Right lobe of liver (tissue), 6 donors: ENCODE results near the gene PAFAH1B2. TPM values are rescaled to one million over a fixed set of nuclear protein-coding genes. Genes with fewer than 3 reads are reported as not detected.
A peak's percentile ranks its signal among the peaks of the same experiment; 100 is the strongest.

Experiments used
- ATAC-seq, 4 donors: fragments of 200-7000 bp; cut with Tn5 transposase; one replicate each; pipeline ENCODE4 v1.9.1; 2020; ENCODE audit warnings: mild to moderate bottlenecking in 4 of 4, moderate library complexity in 4 of 4
- DNase-seq, 3 donors: peaks; one replicate each; pipeline ENCODE4 v3.0.0-alpha.2; 2020
- H3K27ac ChIP-seq, 3 donors: fragments of 200-600 bp; one replicate each; pipeline ENCODE4 v1.8.0; 2022
- H3K27me3 ChIP-seq, 2 donors: fragments of 200-600 bp; one replicate each; pipeline ENCODE4 v1.8.0; 2022
- H3K36me3 ChIP-seq, 4 donors: fragments of 200-600 bp; sonication (generic) in 1 of 4; one replicate each; pipeline versions ENCODE4 v1.5.1 to v1.8.0; 2017 to 2022; ENCODE audit warnings: control low read depth in 1 of 4
- H3K4me1 ChIP-seq, 4 donors: fragments of 200-600 bp; sonication (generic) in 1 of 4; one replicate each; pipeline versions ENCODE4 v1.5.1 to v1.8.0; 2017 to 2022; ENCODE audit warnings: control low read depth in 1 of 4
- H3K4me3 ChIP-seq, 3 donors: fragments of 200-600 bp; one replicate each; pipeline ENCODE4 v1.8.0; 2022
- H3K9me3 ChIP-seq, 4 donors: fragments of 200-600 bp; sonication (generic) in 1 of 4; one replicate each; pipeline versions ENCODE4 v1.5.1 to v1.8.0; 2017 to 2022; ENCODE audit warnings: control low read depth in 1 of 4
- CTCF ChIP-seq, 4 donors: fragments of 200-600 bp in 3 of 4; fragments of 450-650 bp in 1 of 4; IDR thresholded peaks; one replicate each; pipeline versions ENCODE4 v1.5.1 to v1.8.0; 2016 to 2022; ENCODE audit warnings: antibody characterized with exemption in 4 of 4, mild to moderate bottlenecking in 2 of 4
- POLR2A ChIP-seq: fragments of 450-650 bp; IDR thresholded peaks from one replicate; pipeline ENCODE4 v1.6.1; 2017; ENCODE audit warnings: antibody characterized with exemption, mild to moderate bottlenecking
- WGBS: methylation state at CpG from one replicate; pipeline ENCODE4 v1.1.6; 2018; ENCODE audit warnings: low coverage, low lambda C conversion rate; ENCODE audit not compliant: insufficient coverage; ENCODE audit errors: missing lambda C conversion rate; 5-methylcytosine and 5-hydroxymethylcytosine counted together
- intact Hi-C, 2 donors: fragments of 100-400 bp; cut with DNase I; formaldehyde crosslinking; loops; one replicate each; pipeline versions ENCODE4 v1.11.2 to v1.14.1; 2022
- total RNA-seq, 6 experiments: library from RNA; depleted of rRNA in 2 of 6; stranded (reverse); fragments of >200 nt in 2 of 6; fragmentation: NEBNext Ultra II Directional in 3 of 6; extraction: Animal tissue kit (Norgen Biotek cat#: 25700) in 3 of 6; gene quantifications; one replicate each; pipeline versions ENCODE4 v1.1.0 to v1.2.4, GENCODE V29; 2016 to 2023
- donor health status: DM: no; HTN: yes; CAD: no.
- donor health status: DM: no; HTN: no; CAD: no.
- donor health status: DM: no; HTN: no; CAD: no.
- donor health status: DM: no; HTN: yes; CAD: no.
- donor health status: DM: no; HTN: yes; CAD: no.

PAFAH1B2 gene
- total RNA-seq, 6 experiments from 2014 or later: 22.2 to 39.1 (median 29.3) TPM

- ATAC-seq: no peak
- DNase-seq: peak in 1 of 3 donors; percentile 46
- intact Hi-C loops: no loop called here
- TF ChIP-seq CTCF (IDR thresholded peaks at IDR 0.05) (no peak), POLR2A (no peak)
- Histone ChIP-seq H3K27me3 (no peaks in the 10 kb centered on the region), H3K4me3 (no peak overlapping the region), H3K4me1 (no peaks in the 10 kb centered on the region), H3K27ac (no peak overlapping the region), H3K9me3 (no peaks in the 10 kb centered on the region), H3K36me3 (peaks cover 0 to 69% (median 25%) of the 10 kb centered on the region in 4 donors)
- WGBS: 80% methylated on average over 3 of the region's 17 CpGs
Observed at GRCh38 chr11:117192401-117192875, 48.4 kb downstream of the PAFAH1B2 start.

DNA sequence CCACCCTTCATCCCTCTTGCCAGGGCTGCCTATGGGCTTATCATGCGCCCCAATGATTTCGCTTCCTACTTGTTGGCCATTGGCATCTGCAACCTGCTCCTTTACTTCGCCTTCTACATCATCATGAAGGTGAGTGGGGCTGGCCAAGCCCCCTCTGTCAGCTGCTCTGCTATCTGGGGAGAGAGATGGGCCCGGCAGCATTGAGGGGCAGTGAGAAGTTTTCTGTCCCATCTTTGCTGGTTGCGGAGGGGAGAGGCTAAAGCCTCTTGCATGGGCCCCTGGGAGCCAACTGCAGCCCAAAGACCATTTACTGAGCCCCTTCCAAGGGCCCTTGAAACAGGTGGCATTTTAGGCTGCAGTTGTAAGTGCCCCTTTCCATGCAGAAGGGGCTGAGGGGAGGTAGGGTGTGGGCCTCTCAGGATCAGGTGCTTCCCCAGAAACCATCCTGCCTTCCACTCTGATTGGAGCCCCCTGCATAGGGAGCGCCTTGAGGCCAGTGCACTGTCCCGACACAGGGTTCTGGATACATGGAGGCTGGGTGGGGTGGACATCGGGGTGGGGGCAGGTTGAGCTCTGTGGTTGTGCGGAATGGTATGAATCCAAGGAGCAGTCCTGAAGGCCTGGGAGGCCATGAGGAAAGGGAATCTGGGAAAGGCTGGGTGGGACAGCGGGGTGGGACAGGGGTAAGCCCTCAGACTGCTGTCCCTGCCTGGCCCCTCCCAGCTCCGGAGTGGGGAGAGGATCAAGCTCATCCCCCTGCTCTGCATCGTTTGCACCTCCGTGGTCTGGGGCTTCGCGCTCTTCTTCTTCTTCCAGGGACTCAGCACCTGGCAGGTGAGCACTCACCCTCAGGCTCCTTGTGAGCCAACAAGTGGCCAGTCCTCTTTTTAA is 49.3 kb downstream of the PAFAH1B2 start:
- no peak overlapping the region for H3K4me3 ChIP-seq
- H3K27ac ChIP-seq: no peak overlapping the region
- peaks cover 0 to 64% (median 23%) of the 10 kb centered on the region in 4 donors for H3K36me3 ChIP-seq
- intact Hi-C loops: no loop called here
- H3K27me3 ChIP-seq: no peaks in the 10 kb centered on the region
- 88% methylated on average over 6 of the region's 15 CpGs for WGBS
- H3K4me1 ChIP-seq: no peaks in the 10 kb centered on the region
- TF ChIP-seq CTCF (IDR thresholded peaks at IDR 0.05) (no peak), POLR2A (no peak)
- no peaks in the 10 kb centered on the region for H3K9me3 ChIP-seq
- ATAC-seq (no peak), DNase-seq (peak in 1 of 3 donors; percentile 39)

DNA sequence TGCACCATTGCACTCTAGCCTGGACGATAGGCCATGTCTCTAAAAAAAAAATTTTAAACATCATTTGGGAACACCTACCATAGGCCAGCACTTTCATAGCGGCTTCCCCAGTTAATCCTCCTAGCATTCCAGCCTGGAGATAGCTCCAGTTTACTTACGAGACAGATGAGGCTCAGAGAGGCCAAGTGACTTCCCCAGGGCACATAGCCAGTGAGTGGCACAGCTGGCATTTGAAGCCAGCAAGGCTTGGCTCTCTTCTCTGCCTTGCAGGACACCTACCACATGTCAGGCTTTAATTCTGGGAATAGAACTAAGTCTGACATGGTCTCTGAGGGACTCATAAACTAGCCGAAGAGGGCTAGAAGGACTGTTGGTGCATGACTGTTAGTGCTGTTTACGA is 50.2 kb downstream of the PAFAH1B2 start:
- Histone ChIP-seq H3K4me1 (no peaks in the 10 kb centered on the region), H3K9me3 (no peaks in the 10 kb centered on the region), H3K4me3 (no peak overlapping the region), H3K27ac (no peak overlapping the region), H3K36me3 (peaks cover 0 to 55% (median 19%) of the 10 kb centered on the region in 4 donors), H3K27me3 (no peaks in the 10 kb centered on the region)
- DNase-seq: peak in 2 of 3 donors; percentile 2 to 7
- WGBS: 89% methylated on average over 5 of the region's 5 CpGs
- intact Hi-C loops: no loop called here
- TF ChIP-seq CTCF (IDR thresholded peaks at IDR 0.05): no peak
- TF ChIP-seq POLR2A: no peak
- ATAC-seq: no peak

DNA sequence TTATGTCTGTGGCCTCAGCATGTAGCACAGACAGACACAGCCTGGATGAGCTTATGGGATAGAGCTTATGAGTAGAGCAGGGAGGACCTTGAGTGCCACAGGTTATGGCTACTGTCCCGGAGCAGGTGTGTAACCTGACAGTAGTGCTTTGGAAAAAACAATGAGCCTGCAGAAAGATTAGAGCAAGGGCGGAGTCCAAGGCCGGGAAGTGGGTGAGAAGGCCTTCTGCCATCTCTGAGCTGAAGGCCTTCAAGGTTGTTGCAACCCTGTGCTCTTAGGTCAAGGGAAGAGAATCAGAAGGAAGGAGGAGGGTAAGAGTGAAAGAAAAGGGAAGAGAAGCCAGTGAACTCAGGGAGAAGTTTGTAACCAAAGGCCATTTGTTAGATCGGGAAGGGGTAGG is 51.2 kb downstream of the PAFAH1B2 start:
- no peak for ATAC-seq

More for the DNA sequence above, 51.2 kb downstream of the PAFAH1B2 start:
- Histone ChIP-seq H3K27ac (no peak overlapping the region), H3K9me3 (no peaks in the 10 kb centered on the region), H3K4me1 (no peaks in the 10 kb centered on the region), H3K27me3 (no peaks in the 10 kb centered on the region), H3K36me3 (peaks cover 0 to 46% (median 15%) of the 10 kb centered on the region in 4 donors), H3K4me3 (no peak overlapping the region)
- intact Hi-C loops: no loop called here
- peak in 1 of 3 donors; percentile 18 for DNase-seq
- no peak for TF ChIP-seq POLR2A
- no peak for TF ChIP-seq CTCF (IDR thresholded peaks at IDR 0.05)
- WGBS: 81% methylated on average over 4 of the region's 4 CpGs
